ENCODE data around the gene DDX42.

The DDX42 gene

DNA sequence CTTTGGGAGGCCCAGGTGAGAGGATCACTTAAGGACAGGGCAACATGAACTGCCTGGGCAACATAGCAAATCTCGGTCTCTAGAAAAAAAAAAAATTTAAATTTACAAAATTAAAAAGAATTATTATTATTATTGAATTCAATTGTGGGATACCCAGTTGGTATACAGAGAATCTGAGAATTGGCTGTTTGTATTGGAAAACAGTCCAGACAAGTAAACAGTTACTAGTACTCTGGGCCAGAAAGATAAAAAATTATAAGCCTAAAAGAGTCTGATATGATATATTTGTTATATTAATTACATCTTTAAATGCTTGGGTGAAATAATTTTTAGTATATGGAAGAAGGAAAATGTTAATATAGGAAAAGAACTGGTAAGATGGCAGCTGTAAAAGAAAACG, 15.5 kb upstream of the DDX42 start:
- Histone ChIP-seq H4K20me1 (ENCODE audit: control insufficient read depth, insufficient read depth, low read depth, low read length) (no peaks in the 10 kb centered on the region), H3K36me3 (ENCODE audit: control insufficient read depth, low read length) (peaks cover 88% of the 10 kb centered on the region), H3K4me2 (ENCODE audit: low read length) (no peak overlapping the region), H3K27me3 (ENCODE audit: control insufficient read depth, low read length) (no peaks in the 10 kb centered on the region), H3K79me2 (ENCODE audit: control insufficient read depth, low read length) (peaks cover 12% of the 10 kb centered on the region), H3K4me1 (ENCODE audit: control insufficient read depth, low read length) (no peaks in the 10 kb centered on the region), H3K4me3 (ENCODE audit: low read length) (no peak overlapping the region), H3F3A (ENCODE audit: control insufficient read depth, insufficient read depth) (no peaks in the 10 kb centered on the region), H3K9me3 (ENCODE audit: control insufficient read depth, insufficient read depth, low read length) (no peaks in the 10 kb centered on the region), H3K9me2 (replicated peaks; ENCODE audit: control insufficient read depth, low read length) (no peaks in the 10 kb centered on the region), H3K27ac (ENCODE audit: low read depth, low read length) (no peak overlapping the region)
- TF ChIP-seq EZH2phosphoT487 (IDR thresholded peaks at IDR 0.05; ENCODE audit: borderline replicate concordance, low read length): no peak
- TF ChIP-seq, protein P1, sequence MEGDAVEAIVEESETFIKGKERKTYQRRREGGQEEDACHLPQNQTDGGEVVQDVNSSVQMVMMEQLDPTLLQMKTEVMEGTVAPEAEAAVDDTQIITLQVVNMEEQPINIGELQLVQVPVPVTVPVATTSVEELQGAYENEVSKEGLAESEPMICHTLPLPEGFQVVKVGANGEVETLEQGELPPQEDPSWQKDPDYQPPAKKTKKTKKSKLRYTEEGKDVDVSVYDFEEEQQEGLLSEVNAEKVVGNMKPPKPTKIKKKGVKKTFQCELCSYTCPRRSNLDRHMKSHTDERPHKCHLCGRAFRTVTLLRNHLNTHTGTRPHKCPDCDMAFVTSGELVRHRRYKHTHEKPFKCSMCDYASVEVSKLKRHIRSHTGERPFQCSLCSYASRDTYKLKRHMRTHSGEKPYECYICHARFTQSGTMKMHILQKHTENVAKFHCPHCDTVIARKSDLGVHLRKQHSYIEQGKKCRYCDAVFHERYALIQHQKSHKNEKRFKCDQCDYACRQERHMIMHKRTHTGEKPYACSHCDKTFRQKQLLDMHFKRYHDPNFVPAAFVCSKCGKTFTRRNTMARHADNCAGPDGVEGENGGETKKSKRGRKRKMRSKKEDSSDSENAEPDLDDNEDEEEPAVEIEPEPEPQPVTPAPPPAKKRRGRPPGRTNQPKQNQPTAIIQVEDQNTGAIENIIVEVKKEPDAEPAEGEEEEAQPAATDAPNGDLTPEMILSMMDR (IDR thresholded peaks at IDR 0.05; ENCODE audit: low read depth, low read length, poor library complexity, severe bottlenecking): no peak

GRCh38 chr17:63760771-63761539, 13.0 kb upstream of the DDX42 start:
- Histone ChIP-seq H3K9me3 (ENCODE audit: control insufficient read depth, insufficient read depth, low read length) (no peaks in the 10 kb centered on the region), H3K27ac (ENCODE audit: low read depth, low read length) (no peak overlapping the region), H3K4me1 (ENCODE audit: control insufficient read depth, low read length) (no peaks in the 10 kb centered on the region), H3K4me3 (ENCODE audit: low read length) (no peak overlapping the region), H3K79me2 (ENCODE audit: control insufficient read depth, low read length) (peaks cover 34% of the 10 kb centered on the region), H4K20me1 (ENCODE audit: control insufficient read depth, insufficient read depth, low read depth, low read length) (peaks cover 1% of the 10 kb centered on the region; the same call in 1 of the 2 replicates), H3F3A (ENCODE audit: control insufficient read depth, insufficient read depth) (peaks cover 4% of the 10 kb centered on the region; the same call in 1 of the 2 replicates), H3K4me2 (ENCODE audit: low read length) (no peak overlapping the region), H3K36me3 (ENCODE audit: control insufficient read depth, low read length) (peaks cover 86% of the 10 kb centered on the region), H3K9me2 (replicated peaks; ENCODE audit: control insufficient read depth, low read length) (no peaks in the 10 kb centered on the region), H3K27me3 (ENCODE audit: control insufficient read depth, low read length) (no peaks in the 10 kb centered on the region)
- TF ChIP-seq, protein P1 (IDR thresholded peaks at IDR 0.05; ENCODE audit: low read depth, low read length, poor library complexity, severe bottlenecking): no peak
- no peak for TF ChIP-seq EZH2phosphoT487 (IDR thresholded peaks at IDR 0.05; ENCODE audit: borderline replicate concordance, low read length)

GRCh38 chr17:63762161-63763078, 11.6 kb upstream of the DDX42 start:
- Histone ChIP-seq H3K4me3 (ENCODE audit: low read length) (no peak overlapping the region), H4K20me1 (ENCODE audit: control insufficient read depth, insufficient read depth, low read depth, low read length) (peaks cover 8% of the 10 kb centered on the region; the same call in 1 of the 2 replicates), H3K9me3 (ENCODE audit: control insufficient read depth, insufficient read depth, low read length) (no peaks in the 10 kb centered on the region), H3K4me1 (ENCODE audit: control insufficient read depth, low read length) (no peaks in the 10 kb centered on the region), H3K27me3 (ENCODE audit: control insufficient read depth, low read length) (no peaks in the 10 kb centered on the region), H3K79me2 (ENCODE audit: control insufficient read depth, low read length) (peaks cover 49% of the 10 kb centered on the region), H3F3A (ENCODE audit: control insufficient read depth, insufficient read depth) (peaks cover 4% of the 10 kb centered on the region; the same call in 1 of the 2 replicates), H3K36me3 (ENCODE audit: control insufficient read depth, low read length) (peaks cover 86% of the 10 kb centered on the region), H3K4me2 (ENCODE audit: low read length) (no peak overlapping the region), H3K9me2 (replicated peaks; ENCODE audit: control insufficient read depth, low read length) (no peaks in the 10 kb centered on the region), H3K27ac (ENCODE audit: low read depth, low read length) (no peak overlapping the region)
- no peak for TF ChIP-seq EZH2phosphoT487 (IDR thresholded peaks at IDR 0.05; ENCODE audit: borderline replicate concordance, low read length)
- TF ChIP-seq, protein P1 (IDR thresholded peaks at IDR 0.05; ENCODE audit: low read depth, low read length, poor library complexity, severe bottlenecking): no peak

Data from DOHH2 (cell line).